GM19035 (cell line): ENCODE data around the gene ULK2.

Experiments used
- ATAC-seq: cut with Tn5 transposase; IDR thresholded peaks from one replicate; pipeline ENCODE4 v1.9.1; 2021; ENCODE audit not compliant: unreplicated experiment

The ULK2 gene

GRCh38 chr17:19731626-19732025 lies 136.1 kb downstream of the ULK2 start:
- ATAC-seq: no peak

GRCh38 chr17:19730843-19731242 lies 136.9 kb downstream of the ULK2 start:
- ATAC-seq: no peak

GRCh38 chr17:19729900-19730299 lies 137.8 kb downstream of the ULK2 start:
- ATAC-seq: no peak

GRCh38 chr17:19728084-19728495 lies 139.6 kb downstream of the ULK2 start:
- no peak for ATAC-seq

GRCh38 chr17:19727501-19728078 lies 140.1 kb downstream of the ULK2 start:
- ATAC-seq: no peak

- ATAC-seq: no peak
Observed at GRCh38 chr17:19726631-19727376, 140.9 kb downstream of the ULK2 start.

GRCh38 chr17:19725486-19725885 lies 142.2 kb downstream of the ULK2 start:
- ATAC-seq: no peak

- ATAC-seq: no peak
Observed at GRCh38 chr17:19724501-19725420, 143.0 kb downstream of the ULK2 start.

GRCh38 chr17:19723964-19724363 lies 143.8 kb downstream of the ULK2 start:
- no peak for ATAC-seq
